Chondrocyte (in vitro differentiated cells): Measurements from ENCODE around the gene HADH. TPM values are rescaled to one million over a fixed set of nuclear protein-coding genes. Genes with fewer than 3 reads are reported as not detected.

Source experiments
- DNase-seq: peaks from one replicate; pipeline ENCODE4 v3.0.0; 2021; ENCODE audit warnings: mixed read lengths, low spot score
- H3K27ac Mint-ChIP-seq: one replicate; pipeline ENCODE4 v1.8.0; 2021; ENCODE audit warnings: mild to moderate bottlenecking, moderate library complexity, mixed read lengths; ENCODE audit not compliant: unreplicated experiment
- H3K27me3 Mint-ChIP-seq: 2 replicates; pipeline ENCODE4 v1.8.0; 2021; ENCODE audit warnings: low read depth, mixed read lengths
- H3K36me3 Mint-ChIP-seq: 2 replicates; pipeline ENCODE4 v1.8.0; 2021; ENCODE audit warnings: low read depth, mixed read lengths
- H3K4me1 Mint-ChIP-seq: 2 replicates; pipeline ENCODE4 v1.8.0; 2021; ENCODE audit warnings: low read depth, mild to moderate bottlenecking, mixed read lengths
- H3K4me3 Mint-ChIP-seq: one replicate; pipeline ENCODE4 v1.8.0; 2021; ENCODE audit warnings: mild to moderate bottlenecking, moderate library complexity, mixed read lengths; ENCODE audit not compliant: unreplicated experiment
- H3K9me3 Mint-ChIP-seq: 2 replicates; pipeline ENCODE4 v1.8.0; 2021; ENCODE audit warnings: low read depth, mixed read lengths
- total RNA-seq: library from RNA; stranded (reverse); gene quantifications from 3 replicates; pipeline ENCODE4 v1.2.1, GENCODE V29; 2021
- TF ChIP-seq, protein P1 (sequence below): fragments of 200-600 bp; sonication (generic); IDR thresholded peaks from 2 replicates; pipeline ENCODE4 v1.5.0; 2021; ENCODE audit warnings: antibody characterized with exemption, mild to moderate bottlenecking, moderate library complexity

HADH gene
- total RNA-seq, 1 donor from 2014 or later = 21.6 TPM

DNA sequence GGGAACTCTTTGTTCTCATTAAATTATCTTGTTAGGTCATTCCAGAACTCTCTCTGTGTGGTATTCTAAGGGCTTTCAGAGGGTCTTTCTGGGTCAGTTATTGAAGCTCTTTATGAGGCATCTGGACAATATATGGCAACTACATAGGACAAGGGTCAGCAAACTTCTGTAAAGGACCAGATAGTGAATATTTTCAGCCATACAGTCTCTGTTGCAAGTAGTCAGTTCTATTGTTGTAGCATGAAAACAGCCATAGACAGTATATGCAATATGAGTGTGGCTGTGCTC, 35.1 kb downstream of the HADH start:
- Mint-ChIP-seq H3K27me3 (no peaks in the 10 kb centered on the region), H3K36me3 (peaks cover 28% of the 10 kb centered on the region), H3K27ac (no peak overlapping the region), H3K4me1 (no peaks in the 10 kb centered on the region), H3K9me3 (no peaks in the 10 kb centered on the region), H3K4me3 (no peak overlapping the region)
- DNase-seq = no peak
- TF ChIP-seq, protein P1, sequence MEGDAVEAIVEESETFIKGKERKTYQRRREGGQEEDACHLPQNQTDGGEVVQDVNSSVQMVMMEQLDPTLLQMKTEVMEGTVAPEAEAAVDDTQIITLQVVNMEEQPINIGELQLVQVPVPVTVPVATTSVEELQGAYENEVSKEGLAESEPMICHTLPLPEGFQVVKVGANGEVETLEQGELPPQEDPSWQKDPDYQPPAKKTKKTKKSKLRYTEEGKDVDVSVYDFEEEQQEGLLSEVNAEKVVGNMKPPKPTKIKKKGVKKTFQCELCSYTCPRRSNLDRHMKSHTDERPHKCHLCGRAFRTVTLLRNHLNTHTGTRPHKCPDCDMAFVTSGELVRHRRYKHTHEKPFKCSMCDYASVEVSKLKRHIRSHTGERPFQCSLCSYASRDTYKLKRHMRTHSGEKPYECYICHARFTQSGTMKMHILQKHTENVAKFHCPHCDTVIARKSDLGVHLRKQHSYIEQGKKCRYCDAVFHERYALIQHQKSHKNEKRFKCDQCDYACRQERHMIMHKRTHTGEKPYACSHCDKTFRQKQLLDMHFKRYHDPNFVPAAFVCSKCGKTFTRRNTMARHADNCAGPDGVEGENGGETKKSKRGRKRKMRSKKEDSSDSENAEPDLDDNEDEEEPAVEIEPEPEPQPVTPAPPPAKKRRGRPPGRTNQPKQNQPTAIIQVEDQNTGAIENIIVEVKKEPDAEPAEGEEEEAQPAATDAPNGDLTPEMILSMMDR = no peak

DNA sequence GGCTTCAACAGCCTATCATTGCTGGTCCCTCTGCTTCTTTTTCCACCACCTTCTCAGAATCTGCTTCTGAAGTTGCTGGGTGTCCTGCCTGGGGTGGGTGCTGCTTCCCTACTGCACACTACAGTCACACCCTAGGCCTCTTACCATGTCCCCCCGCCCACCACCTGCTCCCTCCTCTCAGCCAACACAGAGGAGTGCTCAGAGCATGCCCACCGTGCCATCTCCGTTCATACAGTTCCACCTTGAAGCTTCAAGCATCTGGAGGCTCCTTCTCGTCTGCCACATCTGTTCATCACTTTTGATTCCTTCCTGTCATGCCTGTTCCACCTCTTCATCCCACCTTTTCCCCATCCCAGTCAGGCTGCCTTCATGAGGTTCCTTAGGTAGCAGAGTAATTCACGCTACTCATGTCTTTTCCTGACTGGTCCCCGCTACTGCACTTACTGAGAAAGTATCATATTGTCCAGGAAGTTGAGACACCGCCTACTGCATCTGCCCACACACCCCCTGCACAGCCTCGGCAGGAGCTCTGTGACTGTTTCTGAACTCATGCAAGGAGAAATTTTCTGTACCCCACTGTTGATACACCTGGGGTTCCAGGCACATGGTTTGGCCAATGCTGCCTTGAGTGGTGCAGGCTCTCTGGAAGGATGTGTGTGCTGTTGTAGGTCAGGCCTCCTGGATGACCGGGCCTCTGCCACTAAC, 39.5 kb downstream of the HADH start:
- no peaks in the 10 kb centered on the region for H3K9me3 Mint-ChIP-seq
- H3K27me3 Mint-ChIP-seq = no peaks in the 10 kb centered on the region
- DNase-seq = no peak
- H3K36me3 Mint-ChIP-seq = peaks cover 28% of the 10 kb centered on the region
- TF ChIP-seq, protein P1 = no peak
- no peak overlapping the region for H3K27ac Mint-ChIP-seq
- no peak overlapping the region for H3K4me3 Mint-ChIP-seq
- H3K4me1 Mint-ChIP-seq = no peaks in the 10 kb centered on the region

DNA sequence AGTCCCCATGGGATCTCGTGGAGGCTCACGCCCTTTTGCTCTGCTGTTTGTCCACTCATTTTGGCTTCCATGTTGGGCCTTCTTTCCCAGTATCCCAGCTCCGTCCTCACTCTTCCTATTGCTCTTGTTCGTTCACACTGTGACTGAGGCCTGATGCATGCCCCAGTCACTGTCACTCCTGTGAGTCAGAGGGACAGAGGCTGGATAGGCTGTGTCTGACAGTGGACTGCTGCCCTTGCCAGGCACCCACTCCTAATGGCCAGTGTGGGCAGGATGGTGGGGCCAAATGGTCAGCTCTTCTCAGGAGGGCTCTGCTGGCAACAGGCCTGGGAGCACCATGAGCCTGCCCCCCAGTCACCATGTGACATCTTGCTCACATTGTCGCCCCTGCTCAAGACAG, 40.0 kb downstream of the HADH start:
- Mint-ChIP-seq H3K27me3 (no peaks in the 10 kb centered on the region), H3K36me3 (peaks cover 26% of the 10 kb centered on the region), H3K9me3 (no peaks in the 10 kb centered on the region), H3K27ac (peak overlapping the region; percentile 72), H3K4me1 (no peaks in the 10 kb centered on the region), H3K4me3 (no peak overlapping the region)
- TF ChIP-seq, protein P1 = no peak
- DNase-seq = no peak

DNA sequence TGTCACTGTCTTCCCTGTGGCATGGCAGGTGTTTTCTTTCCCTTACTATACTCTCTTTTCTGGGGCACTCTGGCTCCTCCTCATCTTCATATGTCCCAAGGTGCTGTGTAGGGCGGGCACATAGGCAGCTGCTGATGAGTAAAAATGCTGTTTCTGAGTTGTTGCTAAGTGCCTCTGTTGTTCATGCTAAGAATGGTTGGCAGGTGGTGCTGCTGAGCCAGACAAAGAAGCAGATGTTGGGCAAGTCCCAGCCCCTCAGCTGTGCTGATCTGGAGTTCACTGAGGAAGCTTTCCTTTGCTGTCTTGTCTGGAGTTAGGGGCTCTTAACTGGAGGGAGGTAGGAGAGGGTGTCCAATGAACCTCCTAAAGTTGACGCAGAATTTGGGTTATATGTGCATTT, 40.6 kb downstream of the HADH start:
- no peak overlapping the region for H3K4me3 Mint-ChIP-seq
- no peaks in the 10 kb centered on the region for H3K9me3 Mint-ChIP-seq
- peaks cover 25% of the 10 kb centered on the region for H3K36me3 Mint-ChIP-seq
- H3K4me1 Mint-ChIP-seq = no peaks in the 10 kb centered on the region
- H3K27ac Mint-ChIP-seq = peak overlapping the region; percentile 72
- H3K27me3 Mint-ChIP-seq = no peaks in the 10 kb centered on the region
- TF ChIP-seq, protein P1 = peak; percentile 79
- DNase-seq = no peak

DNA sequence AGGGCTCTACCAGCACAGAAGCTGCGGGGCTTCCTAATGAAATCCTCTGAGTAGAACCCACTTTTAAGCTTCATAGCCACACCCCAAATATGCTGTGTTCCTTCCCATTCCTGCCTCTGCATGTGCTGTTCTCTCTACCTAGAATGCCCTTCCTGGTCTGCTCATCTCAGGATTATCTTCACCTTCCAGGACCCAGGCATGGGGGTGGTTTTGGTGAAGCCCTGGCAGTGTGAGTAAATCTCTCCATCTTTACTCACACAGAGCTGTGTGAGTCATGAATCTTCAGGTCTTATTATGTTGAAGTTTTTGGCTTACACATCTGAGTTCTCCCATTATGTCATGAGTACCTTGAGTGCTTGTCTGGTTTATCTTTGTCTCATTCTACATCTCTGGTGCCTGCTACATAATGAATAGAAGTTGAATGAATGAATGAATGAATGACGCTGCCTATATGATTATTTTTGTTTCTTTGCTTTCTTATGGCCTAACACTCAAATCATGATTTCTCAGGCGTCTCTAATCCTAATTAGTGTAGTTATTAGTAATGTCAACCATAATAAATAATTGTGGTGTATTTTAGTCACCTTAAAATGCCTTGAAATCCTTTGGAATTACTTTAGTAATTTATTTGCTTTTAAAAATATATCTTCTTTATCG, 41.9 kb downstream of the HADH start:
- Mint-ChIP-seq H3K36me3 (peaks cover 24% of the 10 kb centered on the region), H3K27me3 (no peaks in the 10 kb centered on the region), H3K27ac (no peak overlapping the region), H3K4me3 (no peak overlapping the region), H3K9me3 (no peaks in the 10 kb centered on the region), H3K4me1 (no peaks in the 10 kb centered on the region)
- no peak for DNase-seq
- TF ChIP-seq, protein P1 = no peak
